Psoas muscle (tissue), 8 donors: ENCODE measurements around the gene KMT2B. TPM values are rescaled to one million over a fixed set of nuclear protein-coding genes. Genes with fewer than 3 reads are reported as not detected.

Source experiments
- ATAC-seq, 4 donors: fragments of 200-7000 bp; cut with Tn5 transposase; one replicate each; pipeline ENCODE4 v1.9.1; 2020; ENCODE audit warnings: moderate library complexity in 3 of 4, mild to moderate bottlenecking in 2 of 4
- DNase-seq, 2 donors: peaks; one replicate each; pipeline ENCODE4 v3.0.0-alpha.2; 2020
- H3K27ac ChIP-seq: fragments of 200-600 bp; one replicate; pipeline ENCODE4 v1.8.0; 2022
- H3K27me3 ChIP-seq, 3 donors: fragments of 200-600 bp in 1 of 3; one replicate each; pipeline versions ENCODE4 v1.6.1 to v1.8.0; 2013 to 2022; ENCODE audit warnings: low read length in 2 of 3, mild to moderate bottlenecking in 2 of 3, moderate library complexity in 1 of 3; ENCODE audit not compliant: insufficient read depth in 3 of 3
- H3K36me3 ChIP-seq, 2 donors: fragments of 200-600 bp in 1 of 2; one replicate each; pipeline versions ENCODE4 v1.6.1 to v1.8.0; 2013 to 2022; ENCODE audit warnings: low read depth in 1 of 2, mild to moderate bottlenecking in 1 of 2, moderate library complexity in 1 of 2; ENCODE audit not compliant: insufficient read depth in 1 of 2
- H3K4me1 ChIP-seq: fragments of 200-600 bp; one replicate; pipeline ENCODE4 v1.8.0; 2022
- H3K4me3 ChIP-seq: fragments of 200-600 bp; one replicate; pipeline ENCODE4 v1.8.0; 2022; ENCODE audit warnings: mild to moderate bottlenecking
- H3K9me3 ChIP-seq: fragments of 200-600 bp; one replicate; pipeline ENCODE4 v1.8.0; 2022
- WGBS, 3 donors: extraction: QIAGEN DNeasy Blood & Tissue Kit; methylation state at CpG; one replicate each; pipeline versions ENCODE4 v1.1.6 to v1.1.7; 2013; 5-methylcytosine and 5-hydroxymethylcytosine counted together
- intact Hi-C, 2 donors: fragments of 100-400 bp; cut with DNase I; formaldehyde crosslinking; loops; one replicate each; pipeline versions ENCODE4 v1.11.0 to v1.14.2; 2022
- polyA plus RNA-seq, 3 donors: library from polyadenylated mRNA; stranded (reverse); fragments of 200-250 nt; gene quantifications; one replicate each; pipeline ENCODE4 v1.2.3, GENCODE V29; 2013
- total RNA-seq, 4 donors: library from RNA; stranded (reverse); fragmentation: NEBNext Ultra II Directional in 2 of 4; extraction: Animal tissue kit (Norgen Biotek cat#: 25700) in 2 of 4; gene quantifications; one replicate each; pipeline versions ENCODE4 v1.2.1 to v1.2.4, GENCODE V29; 2021 to 2023
- TF ChIP-seq, protein P1 (sequence below): fragments of 200-600 bp; IDR thresholded peaks from one replicate; pipeline ENCODE4 v1.8.0; 2022; ENCODE audit warnings: antibody characterized with exemption
- donor health status: healthy with polysubstance abuse.
- donor health status: DM: no; HTN: no; CAD: no; lungs with moderate emphysema.
- donor health status: Bipolar disorder and iron deficiency.
- donor health status: healthy.
- donor health status: DM: yes; HTN: yes; CAD: no.
- donor health status: DM: no; HTN: no; CAD: no.
- donor health status: DM: no; HTN: no; CAD: no.
- donor health status: DM: yes; HTN: yes; CAD: no.

The KMT2B gene
- total and polyA plus RNA-seq, 7 donors = 13.4 to 29.0 (median 20.0) TPM

GRCh38 chr19:35783469-35784434 lies 65.9 kb downstream of the KMT2B start:
- Histone ChIP-seq H3K27me3 (no peaks in the 10 kb centered on the region), H3K36me3 (peaks cover 0 to 37% of the 10 kb centered on the region in 2 donors), H3K4me1 (no peaks in the 10 kb centered on the region), H3K4me3 (no peak overlapping the region), H3K9me3 (no peaks in the 10 kb centered on the region), H3K27ac (no peak overlapping the region)
- TF ChIP-seq, protein P1, sequence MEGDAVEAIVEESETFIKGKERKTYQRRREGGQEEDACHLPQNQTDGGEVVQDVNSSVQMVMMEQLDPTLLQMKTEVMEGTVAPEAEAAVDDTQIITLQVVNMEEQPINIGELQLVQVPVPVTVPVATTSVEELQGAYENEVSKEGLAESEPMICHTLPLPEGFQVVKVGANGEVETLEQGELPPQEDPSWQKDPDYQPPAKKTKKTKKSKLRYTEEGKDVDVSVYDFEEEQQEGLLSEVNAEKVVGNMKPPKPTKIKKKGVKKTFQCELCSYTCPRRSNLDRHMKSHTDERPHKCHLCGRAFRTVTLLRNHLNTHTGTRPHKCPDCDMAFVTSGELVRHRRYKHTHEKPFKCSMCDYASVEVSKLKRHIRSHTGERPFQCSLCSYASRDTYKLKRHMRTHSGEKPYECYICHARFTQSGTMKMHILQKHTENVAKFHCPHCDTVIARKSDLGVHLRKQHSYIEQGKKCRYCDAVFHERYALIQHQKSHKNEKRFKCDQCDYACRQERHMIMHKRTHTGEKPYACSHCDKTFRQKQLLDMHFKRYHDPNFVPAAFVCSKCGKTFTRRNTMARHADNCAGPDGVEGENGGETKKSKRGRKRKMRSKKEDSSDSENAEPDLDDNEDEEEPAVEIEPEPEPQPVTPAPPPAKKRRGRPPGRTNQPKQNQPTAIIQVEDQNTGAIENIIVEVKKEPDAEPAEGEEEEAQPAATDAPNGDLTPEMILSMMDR = no peak
- ATAC-seq (peak in 1 of 4 donors; percentile 19), DNase-seq (no peak)
- 80 to 83% (median 82%) methylated on average over 24 to 28 of the region's 28 CpGs for WGBS, 3 donors
- intact Hi-C loops = no loop called here

DNA sequence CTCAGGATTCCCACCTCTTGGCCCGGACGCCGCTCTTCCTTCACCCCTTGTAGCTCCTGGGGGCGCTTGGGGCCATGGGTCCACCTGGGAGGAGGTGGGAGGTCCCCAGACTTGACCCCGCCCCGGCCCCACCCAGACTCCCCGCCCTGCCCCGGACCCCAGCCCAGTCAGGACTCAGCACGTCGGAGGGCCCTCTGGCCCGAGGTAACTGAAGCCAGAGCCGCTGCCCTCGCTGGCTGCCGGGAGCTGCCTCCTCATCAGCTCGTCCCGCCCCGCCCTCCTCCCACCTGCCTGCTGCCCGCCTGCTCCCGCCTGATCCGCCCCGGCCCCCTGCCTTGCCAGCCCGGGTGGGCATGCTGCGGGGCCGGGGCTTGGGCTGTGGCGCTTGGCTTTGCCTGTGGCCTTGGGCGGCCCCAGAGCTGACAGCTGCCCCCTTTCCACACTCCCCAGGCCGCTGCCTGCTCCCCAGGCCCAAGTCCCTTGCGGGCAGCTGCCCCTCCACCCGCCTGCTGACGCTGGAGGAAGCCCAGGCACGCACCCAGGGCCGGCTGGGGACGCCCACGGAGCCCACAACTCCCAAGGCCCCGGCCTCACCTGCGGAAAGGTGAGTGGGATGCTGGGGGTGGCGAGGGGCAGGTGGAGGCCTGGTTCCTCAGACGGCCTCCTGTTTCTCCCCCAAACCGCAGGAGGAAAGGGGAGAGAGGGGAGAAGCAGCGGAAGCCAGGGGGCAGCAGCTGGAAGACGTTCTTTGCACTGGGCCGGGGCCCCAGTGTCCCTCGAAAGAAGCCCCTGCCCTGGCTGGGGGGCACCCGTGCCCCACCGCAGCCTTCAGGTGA lies 66.9 kb downstream of the KMT2B start:
- WGBS, 3 donors = 80 to 86% (median 81%) methylated on average over 41 to 45 of the region's 45 CpGs
- intact Hi-C loops = no loop called here
- Histone ChIP-seq H3K36me3 (peaks cover 0 to 29% of the 10 kb centered on the region in 2 donors), H3K27me3 (no peaks in the 10 kb centered on the region), H3K27ac (no peak overlapping the region), H3K4me1 (no peaks in the 10 kb centered on the region), H3K4me3 (no peak overlapping the region), H3K9me3 (no peaks in the 10 kb centered on the region)
- DNase-seq (no peak), ATAC-seq (no peak)
- TF ChIP-seq, protein P1 = no peak

DNA sequence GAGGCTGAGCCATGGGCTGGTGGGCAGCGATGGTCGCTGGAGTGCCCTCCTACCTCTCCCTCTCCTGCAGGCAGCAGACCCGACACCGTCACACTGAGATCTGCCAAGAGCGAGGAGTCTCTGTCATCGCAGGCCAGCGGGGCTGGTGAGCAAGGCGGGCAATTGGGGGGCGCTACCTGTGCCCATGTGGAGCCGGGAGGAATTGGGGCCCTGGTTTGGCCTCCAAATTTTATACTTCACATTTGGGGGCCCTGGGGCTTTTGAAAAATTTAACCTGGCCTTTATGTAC lies 67.5 kb downstream of the KMT2B start:
- TF ChIP-seq, protein P1 = no peak
- WGBS, 3 donors = 85 to 91% (median 89%) methylated on average over 9 to 10 of the region's 10 CpGs
- H3K27me3 ChIP-seq = no peaks in the 10 kb centered on the region
- no peaks in the 10 kb centered on the region for H3K4me1 ChIP-seq
- ATAC-seq (no peak), DNase-seq (no peak)
- H3K9me3 ChIP-seq = no peaks in the 10 kb centered on the region
- H3K36me3 ChIP-seq = peaks cover 0 to 25% of the 10 kb centered on the region in 2 donors
- no peak overlapping the region for H3K27ac ChIP-seq
- intact Hi-C loops = no loop called here
- H3K4me3 ChIP-seq = no peak overlapping the region

- intact Hi-C loops = no loop called here
- H3K36me3 ChIP-seq = peaks cover 0 to 12% of the 10 kb centered on the region in 2 donors
- TF ChIP-seq, protein P1 = no peak
- H3K9me3 ChIP-seq = no peaks in the 10 kb centered on the region
- DNase-seq (no peak), ATAC-seq (no peak)
- H3K27me3 ChIP-seq = no peaks in the 10 kb centered on the region
- H3K27ac ChIP-seq = no peak overlapping the region
- 88 to 92% (median 90%) methylated on average over 26 to 31 of the region's 31 CpGs for WGBS, 3 donors
- H3K4me1 ChIP-seq = no peaks in the 10 kb centered on the region
- no peak overlapping the region for H3K4me3 ChIP-seq
Measured at GRCh38 chr19:35786299-35787160, 68.7 kb downstream of the KMT2B start.
